Astrocyte of the hippocampus (primary cell): ENCODE data around the gene OR2AG1.
"Not testable (repeated sequence)": the region's sequence is repeated elsewhere in the genome, so short reads cannot be mapped to it uniquely, and the experiment has no call there.

Experiments
- DNase-seq: peaks from one replicate; pipeline ENCODE4 v3.0.0; 2011; ENCODE audit warnings: low read depth, low spot score

Gene OR2AG1

GRCh38 chr11:6790546-6790945 lies 7.7 kb downstream of the OR2AG1 start:
- no peak for DNase-seq

GRCh38 chr11:6794639-6795038 lies 11.8 kb downstream of the OR2AG1 start:
- DNase-seq: no peak

DNA sequence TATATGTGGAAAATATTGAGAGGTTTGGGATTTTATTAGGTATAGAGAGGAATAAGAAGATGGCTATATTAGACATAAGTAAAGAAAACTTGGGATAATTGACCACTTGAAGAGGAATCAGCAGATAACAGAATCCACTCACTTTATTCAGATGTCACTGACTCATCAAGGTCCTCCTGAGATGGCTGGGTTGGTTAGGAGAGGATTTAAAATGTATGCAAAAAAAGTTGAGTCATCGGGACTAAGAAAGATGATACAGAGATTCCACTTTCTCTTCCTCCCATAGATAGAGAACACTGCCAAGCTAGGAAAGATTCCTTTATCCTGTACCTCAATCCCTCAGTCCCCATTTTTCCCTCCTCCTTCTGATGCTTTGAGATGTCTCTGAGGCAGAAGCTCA lies 16.6 kb downstream of the OR2AG1 start, which contains the start of gene OR6A2:
TSS of gene OR6A2 (minus strand) at position 288 of the 400 bp plus-strand sequence. CDS start 3,981 bp downstream, outside the sequence.
- DNase-seq: no peak

DNA sequence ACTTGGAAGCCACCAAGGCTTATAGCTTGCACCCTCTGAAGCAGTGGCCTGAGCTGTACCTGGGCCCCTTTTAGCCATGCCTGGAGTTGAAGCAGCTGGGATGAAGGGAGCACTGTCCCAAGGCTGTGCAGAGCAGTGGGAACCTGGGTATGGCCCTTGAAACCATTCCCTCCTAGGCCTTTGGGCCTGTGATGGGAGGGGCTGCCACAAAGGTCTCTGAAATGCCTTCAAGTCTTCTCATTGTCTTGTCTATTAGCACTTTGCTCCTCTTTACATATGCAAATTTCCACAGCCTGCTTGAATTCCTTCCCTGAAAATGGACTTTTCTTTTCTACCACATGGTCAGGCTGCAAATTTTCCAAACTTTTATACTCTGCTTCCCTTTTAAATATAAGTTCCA lies 18.3 kb downstream of the OR2AG1 start:
- DNase-seq: not testable (repeated sequence)

DNA sequence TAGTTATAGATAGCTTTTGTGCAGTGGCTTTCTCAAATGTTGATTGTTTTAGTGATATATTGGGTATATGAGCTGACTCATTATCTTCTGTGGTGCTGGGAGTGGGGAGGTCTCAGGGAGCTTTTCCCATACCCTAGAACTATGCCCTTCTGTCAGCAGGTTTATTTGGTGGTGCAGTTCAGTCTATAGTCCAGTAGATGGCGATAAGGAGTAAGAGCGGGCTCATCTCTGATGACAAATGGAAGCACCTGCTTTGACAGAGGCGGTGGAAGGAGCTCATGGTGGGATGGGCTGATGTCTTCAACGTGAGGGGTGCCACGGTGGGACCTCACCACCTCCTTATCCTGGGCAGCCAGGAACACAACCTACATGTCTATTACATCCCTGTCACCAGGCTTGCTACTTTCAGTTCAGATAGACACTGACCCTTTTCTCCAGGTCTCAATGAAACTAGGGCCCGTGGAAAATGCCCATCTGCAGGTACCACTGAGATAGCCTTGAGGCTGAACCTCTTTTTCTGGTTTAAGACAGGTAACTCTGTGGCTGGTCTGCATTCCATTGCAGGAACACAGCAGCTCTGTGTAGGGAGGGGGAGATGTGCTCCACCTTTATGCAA lies 29.7 kb downstream of the OR2AG1 start:
- peak; percentile 50 for DNase-seq

GRCh38 chr11:6813656-6814055 lies 30.8 kb downstream of the OR2AG1 start:
- no peak for DNase-seq

DNA sequence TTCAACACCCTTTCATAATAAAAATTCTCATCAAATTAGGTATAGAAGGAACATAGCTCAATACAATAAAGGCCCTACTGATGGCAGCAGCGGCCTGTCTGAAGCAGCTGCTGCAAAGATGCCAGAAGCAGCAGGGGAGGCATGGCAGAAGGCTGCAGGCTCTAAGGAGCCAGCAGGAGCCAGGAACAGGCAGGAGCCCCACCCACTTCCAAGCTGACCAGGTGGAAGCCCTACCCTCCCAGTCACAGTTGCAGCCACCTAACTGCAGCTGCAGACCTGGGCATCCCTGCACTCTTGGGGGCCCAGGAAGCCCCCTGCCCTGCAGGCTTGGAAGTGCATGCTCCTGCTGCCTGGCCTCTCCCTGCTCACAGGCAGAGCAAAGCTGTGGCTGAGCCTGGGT lies 34.9 kb downstream of the OR2AG1 start:
- no peak for DNase-seq

DNA sequence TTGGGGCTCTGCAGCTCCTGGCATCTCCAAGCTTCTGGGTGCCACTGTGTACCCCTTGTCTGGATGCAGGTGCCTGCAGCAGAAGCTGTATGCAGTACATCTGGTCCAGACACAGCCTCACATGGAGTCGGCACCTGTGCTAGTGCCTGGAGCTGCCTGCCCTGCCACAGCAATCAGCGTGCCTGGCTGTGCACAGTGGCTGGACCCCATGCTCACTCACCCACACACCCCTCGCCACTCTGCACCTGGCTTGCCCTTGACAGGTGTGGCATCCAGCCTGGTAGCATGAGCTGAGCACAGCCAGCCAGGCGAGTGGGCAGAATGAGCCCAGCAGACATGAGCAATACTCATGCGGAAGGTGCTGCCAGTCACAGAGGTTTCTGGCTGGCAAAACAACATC lies 36.1 kb downstream of the OR2AG1 start:
- DNase-seq: no peak

GRCh38 chr11:6824136-6824823 lies 41.5 kb downstream of the OR2AG1 start:
- DNase-seq: no peak

GRCh38 chr11:6825231-6825744 lies 42.5 kb downstream of the OR2AG1 start:
- no peak for DNase-seq

DNA sequence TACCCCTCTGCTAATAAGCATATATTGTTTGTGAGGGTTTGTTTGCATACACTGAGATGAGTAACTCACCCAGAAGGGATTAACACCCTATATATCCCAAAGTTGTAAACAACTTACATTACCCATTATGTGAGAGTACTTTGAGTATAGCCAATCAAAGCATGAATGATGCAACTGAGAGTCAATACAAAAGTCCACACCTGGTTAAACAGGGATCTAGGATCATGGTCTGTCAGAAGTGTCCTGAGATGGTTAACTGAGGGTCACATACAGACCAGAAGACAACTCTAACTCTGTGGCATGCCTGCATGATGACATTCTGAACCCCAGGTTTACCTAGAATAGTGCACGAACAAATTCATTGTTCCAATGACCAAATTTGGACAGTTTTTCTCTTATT lies 45.3 kb downstream of the OR2AG1 start:
- DNase-seq: no peak

GRCh38 chr11:6833356-6833755 lies 50.5 kb downstream of the OR2AG1 start:
- no peak for DNase-seq

GRCh38 chr11:6834021-6834420 lies 51.2 kb downstream of the OR2AG1 start:
- DNase-seq: no peak
